Posterior cingulate gyrus (tissue), 11 donors: ENCODE data around the gene CBFA2T2.
A peak's percentile ranks its signal among the peaks of the same experiment; 100 is the strongest.
"Not testable (repeated sequence)": the region's sequence is repeated elsewhere in the genome, so short reads cannot be mapped to it uniquely, and the experiment has no call there.

ENCODE experiments used
- DNase-seq, 10 donors: peaks; one replicate each; pipeline versions ENCODE4 v3.0.0 to v3.0.0-alpha.2; 2020 to 2021; ENCODE audit warnings: mixed read lengths in 3 of 10
- intact Hi-C: fragments of 100-400 bp; cut with DNase I; formaldehyde crosslinking; loops from one replicate; pipeline ENCODE4 v1.15.1; 2023

CBFA2T2 gene

GRCh38 chr20:33604084-33604990 lies 114.4 kb downstream of the CBFA2T2 start:
- DNase-seq = no peak

DNA sequence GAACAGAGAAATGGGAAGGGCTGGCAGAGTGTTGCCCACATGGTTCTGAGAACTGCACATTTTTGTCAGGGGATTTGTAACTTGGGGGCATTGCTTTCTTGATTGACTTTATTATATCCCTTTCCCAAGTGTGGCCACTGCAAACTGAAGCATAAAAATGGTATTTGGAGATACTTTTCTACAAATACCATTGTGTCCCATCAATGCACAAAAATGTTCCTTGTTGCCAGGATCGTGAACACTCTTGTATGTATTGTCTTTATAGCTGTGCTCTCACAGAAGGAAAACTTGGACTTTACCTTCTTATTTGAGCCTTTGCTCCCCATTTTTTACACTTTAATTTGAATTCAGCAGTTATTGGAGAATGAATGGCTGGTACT lies 115.1 kb downstream of the CBFA2T2 start:
- intact Hi-C loops = no loop called here
- DNase-seq = no peak

More at GRCh38 chr20:33604084-33604990, 114.4 kb downstream of the CBFA2T2 start:
- intact Hi-C loops = no loop called here

DNA sequence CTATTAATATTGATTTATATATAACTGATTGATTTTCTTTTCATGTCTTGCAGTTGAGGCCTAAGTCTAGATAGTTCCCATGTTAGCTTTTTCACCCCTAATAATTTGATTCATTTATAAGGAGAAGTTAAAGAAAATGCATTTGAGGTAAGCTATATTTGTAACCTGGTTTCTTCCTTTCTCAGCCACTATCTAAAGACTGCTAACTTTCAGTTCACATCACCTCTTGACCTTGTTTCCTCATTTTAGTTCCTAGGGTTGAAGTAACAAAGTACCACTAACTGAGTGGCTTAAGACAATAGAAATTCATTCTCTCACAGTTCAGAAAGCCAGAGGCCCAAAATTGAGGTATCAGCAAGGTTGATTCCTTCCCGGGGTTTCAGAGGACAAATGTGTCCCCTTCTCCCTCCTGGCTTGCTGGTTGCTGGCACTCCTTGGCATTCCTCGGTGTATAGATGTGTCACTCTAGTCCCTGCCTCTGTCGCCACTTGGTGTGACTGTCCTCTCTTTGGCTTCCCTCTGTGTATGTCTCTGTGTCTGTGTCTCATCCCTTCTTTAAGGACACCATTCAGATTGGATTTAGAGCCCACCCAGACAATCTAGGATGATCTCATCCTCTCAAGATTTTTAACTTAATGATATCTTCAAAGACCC lies 116.3 kb downstream of the CBFA2T2 start:
- DNase-seq = no peak
- intact Hi-C loops = no loop called here

DNA sequence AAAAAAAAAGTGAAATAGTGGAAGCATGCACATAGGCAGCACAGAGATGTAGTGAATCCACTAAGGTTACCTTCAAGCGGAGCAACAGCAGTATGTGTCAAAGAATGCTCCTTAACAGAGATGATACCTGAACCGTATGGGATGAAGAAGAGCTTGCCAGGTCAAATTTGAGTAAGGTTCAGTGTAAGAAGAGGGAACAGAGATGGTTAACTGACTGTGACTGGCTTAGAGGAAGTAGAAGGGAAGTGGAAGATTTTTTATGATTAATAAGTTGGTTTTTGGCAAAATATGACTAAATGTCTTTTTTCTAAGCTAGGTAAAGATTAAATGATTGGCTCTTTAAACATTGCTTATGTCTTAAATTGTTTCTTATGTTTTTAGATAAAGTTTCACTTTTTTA lies 119.6 kb downstream of the CBFA2T2 start:
- intact Hi-C loops = no loop called here
- DNase-seq = no peak

- DNase-seq = no peak
- intact Hi-C loops = no loop called here
These were observed 121.2 kb downstream of the CBFA2T2 start for GRCh38 chr20:33611106-33611505.

DNA sequence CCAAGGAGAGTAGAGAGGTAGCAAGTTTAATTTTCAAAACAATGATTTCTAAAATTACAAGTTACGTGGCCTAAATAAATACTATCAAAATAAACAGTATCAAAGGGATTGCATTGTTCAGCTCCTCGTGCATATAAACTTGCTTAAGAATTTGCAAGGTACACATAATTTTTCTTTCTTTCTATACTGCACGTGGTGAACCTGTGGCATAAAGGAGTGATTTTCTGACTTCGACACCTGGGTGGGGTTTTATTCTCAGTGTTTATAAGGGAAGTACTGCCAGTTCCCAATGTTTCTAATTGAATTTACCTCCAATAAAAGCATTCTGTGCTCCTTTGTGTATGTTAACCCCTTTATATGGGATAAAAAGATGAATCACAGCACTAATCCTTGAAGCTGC lies 122.1 kb downstream of the CBFA2T2 start:
- intact Hi-C loops = no loop called here
- DNase-seq = no peak

GRCh38 chr20:33621717-33622400 lies 132.0 kb downstream of the CBFA2T2 start:
- intact Hi-C loops = no loop called here
- no peak for DNase-seq

- no peak for DNase-seq
- intact Hi-C loops = no loop called here
These were observed 132.9 kb downstream of the CBFA2T2 start for GRCh38 chr20:33622705-33623365.

- intact Hi-C loops = no loop called here
- DNase-seq = no peak
These were observed 134.5 kb downstream of the CBFA2T2 start for GRCh38 chr20:33624399-33624798.

DNA sequence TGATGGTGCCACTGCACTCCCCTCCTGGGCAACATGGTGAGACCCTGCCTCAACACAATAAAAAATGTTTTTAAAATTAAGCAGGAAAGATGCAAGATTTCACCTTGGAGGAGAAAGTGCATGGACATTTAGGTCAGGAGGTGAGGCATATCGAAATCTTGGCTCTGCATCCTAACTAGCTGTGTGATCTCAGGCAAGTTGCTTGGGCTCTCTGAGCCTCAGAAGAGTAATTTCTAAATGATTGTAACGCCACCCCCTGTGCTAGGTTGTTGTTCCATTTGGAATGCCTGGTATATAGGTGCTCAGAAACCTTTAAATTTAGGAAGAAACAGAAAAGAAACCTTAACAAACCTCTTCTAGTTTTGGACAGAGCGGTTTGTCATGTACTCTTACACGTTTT lies 136.3 kb downstream of the CBFA2T2 start:
- DNase-seq = no peak
- intact Hi-C loops = no loop called here

DNA sequence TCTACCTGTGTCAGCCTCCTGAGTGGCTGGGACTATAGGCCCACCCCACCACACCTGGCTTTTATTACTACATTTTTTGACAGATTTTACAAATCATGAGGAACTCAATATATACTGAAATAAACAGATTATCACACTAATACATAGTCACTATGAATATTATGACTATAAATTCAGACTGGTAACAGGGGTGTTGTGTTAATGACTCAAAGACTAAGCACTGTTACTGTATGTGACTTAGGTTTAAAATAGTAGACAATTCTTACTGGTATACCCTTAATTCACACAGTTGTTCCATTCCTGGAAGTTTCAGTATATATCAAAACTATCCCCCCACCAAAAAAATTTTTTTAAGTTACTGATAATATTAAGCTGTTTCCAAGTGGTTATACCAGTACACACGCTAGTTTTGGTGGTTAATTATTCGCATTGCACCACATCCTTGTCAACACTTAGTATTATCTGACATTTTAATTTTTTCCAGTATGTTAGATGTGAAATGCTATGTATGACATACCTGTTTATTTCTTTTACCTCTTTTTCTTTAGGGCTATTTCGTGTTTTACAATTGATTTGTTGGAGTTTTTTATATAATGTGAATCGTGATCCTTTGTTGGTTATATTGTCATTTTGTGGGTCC lies 137.8 kb downstream of the CBFA2T2 start:
- intact Hi-C loops = no loop called here
- DNase-seq = no peak

GRCh38 chr20:33629533-33629932 lies 139.6 kb downstream of the CBFA2T2 start:
- intact Hi-C loops = no loop called here
- no peak for DNase-seq

DNA sequence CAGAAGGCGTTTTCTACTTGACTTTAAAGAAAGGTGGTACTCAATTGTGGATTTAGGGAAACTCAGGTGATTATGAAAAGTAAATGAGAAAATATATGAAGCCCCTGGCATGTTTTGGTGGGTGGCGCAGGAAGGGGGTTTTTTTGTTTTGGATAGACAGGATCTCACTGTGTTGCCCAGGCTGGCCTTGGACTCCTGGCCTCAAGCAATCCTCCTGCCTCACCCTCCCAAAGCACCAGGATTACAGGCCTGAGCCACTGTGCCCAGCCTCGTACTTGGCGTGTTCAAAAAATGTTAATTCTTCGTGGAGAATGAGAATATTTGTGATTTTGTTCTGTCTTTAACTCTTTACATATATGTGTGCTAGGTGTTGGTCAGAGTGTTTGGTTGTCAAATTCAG lies 140.1 kb downstream of the CBFA2T2 start:
- intact Hi-C loops = no loop called here

DNA sequence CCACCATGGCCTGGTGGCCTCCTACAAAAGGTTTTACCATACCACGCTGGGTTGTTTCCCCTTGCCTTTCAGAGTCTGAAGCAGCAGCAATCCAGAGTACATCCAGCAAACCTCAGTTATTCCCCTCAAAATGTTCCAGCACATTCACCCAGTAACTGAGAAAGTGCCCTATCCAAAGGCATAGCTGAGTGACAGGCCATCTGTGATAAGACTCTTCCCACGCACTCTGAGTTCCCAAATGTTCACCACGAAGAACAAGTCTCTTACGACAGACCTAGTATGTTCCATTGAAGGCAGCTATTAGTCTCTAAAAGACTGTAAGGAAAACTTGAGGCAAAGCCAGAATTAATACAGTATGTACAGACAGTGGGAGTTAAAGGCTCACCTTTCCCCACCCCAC lies 140.6 kb downstream of the CBFA2T2 start:
- DNase-seq = no peak
- intact Hi-C loops = no loop called here

More for the DNA sequence above, 140.1 kb downstream of the CBFA2T2 start:
- DNase-seq = no peak

DNA sequence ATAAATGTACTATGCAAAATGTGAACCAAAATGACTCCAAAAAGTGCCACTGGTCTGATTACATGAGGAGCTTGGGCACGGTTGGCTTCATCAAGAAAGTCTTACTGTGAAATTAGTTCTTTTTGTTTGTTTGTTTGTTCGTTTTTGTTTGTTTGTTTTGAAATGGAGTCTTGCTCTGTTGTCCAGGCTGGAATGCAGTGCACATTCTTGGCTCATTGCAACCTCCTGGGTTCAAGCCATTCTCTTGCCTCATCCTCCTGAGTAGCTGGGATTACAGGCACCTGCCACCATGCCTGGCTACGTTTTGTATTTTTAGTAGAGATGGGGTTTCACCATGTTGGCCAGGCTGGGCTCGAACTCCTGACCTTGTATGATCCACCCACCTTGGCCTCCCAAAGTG lies 142.0 kb downstream of the CBFA2T2 start:
- DNase-seq, intact Hi-C loops: not testable (repeated sequence)

GRCh38 chr20:33635341-33635740 lies 145.4 kb downstream of the CBFA2T2 start:
- DNase-seq = no peak

DNA sequence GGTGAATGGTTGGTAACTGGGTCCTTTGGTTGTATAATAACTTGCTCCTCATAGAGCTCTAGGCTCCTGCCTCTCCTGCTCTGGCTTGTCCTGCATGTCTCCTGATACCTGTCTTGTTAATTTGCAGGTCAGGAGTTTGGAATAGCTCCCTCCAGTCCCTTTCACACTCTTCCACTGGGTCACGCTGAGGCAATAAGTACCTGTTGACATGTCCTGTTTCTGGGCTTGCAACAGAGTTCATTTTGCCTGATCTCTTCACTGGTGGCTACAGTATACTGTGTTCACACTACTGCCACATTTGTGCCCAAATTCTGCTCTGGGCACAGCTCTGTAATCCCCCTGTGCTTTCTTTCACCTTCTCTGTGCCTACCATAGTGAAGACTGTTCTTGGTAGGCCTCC lies 146.9 kb downstream of the CBFA2T2 start:
- DNase-seq = no peak
- intact Hi-C loops = no loop called here

More at GRCh38 chr20:33635341-33635740, 145.4 kb downstream of the CBFA2T2 start:
- intact Hi-C loops = no loop called here

GRCh38 chr20:33640287-33640686 lies 150.4 kb downstream of the CBFA2T2 start:
- intact Hi-C loops = no loop called here
- no peak for DNase-seq

- intact Hi-C loops = no loop called here
- DNase-seq = peak in 1 of 10 donors; percentile 78
These were observed 154.6 kb downstream of the CBFA2T2 start for GRCh38 chr20:33644313-33645071.

DNA sequence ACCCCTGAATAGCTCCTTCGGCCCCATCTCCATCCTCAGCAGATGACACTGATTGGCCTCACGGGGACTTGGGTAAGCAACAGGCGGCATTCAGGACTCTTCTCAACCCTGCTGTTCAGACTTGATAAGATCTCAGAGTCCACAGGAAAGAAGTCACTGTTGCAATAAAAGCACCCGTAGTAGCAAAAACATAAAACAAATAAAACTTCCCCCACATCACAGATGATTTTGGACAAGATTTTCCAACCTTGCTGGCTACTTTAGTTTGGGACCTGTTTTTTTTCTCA lies 155.1 kb downstream of the CBFA2T2 start:
- intact Hi-C loops = no loop called here
- DNase-seq = no peak
